GM12891 (cell line): ENCODE data around the gene MACC1.
"Not testable (repeated sequence)": the region's sequence is repeated elsewhere in the genome, so short reads cannot be mapped to it uniquely, and the experiment has no call there.

ENCODE experiments used
- POLR2A ChIP-seq: IDR thresholded peaks from 2 replicates; pipeline ENCODE4 v1.6.1; 2011; ENCODE audit warnings: low read depth, low read length, control low read depth
- POLR2AphosphoS5 ChIP-seq: IDR thresholded peaks from 2 replicates; pipeline ENCODE4 v1.6.1; 2011; ENCODE audit warnings: low read depth, low read length, control low read depth
- POU2F2 ChIP-seq: IDR thresholded peaks from 2 replicates; pipeline ENCODE4 v1.6.1; 2011; ENCODE audit warnings: low read depth, mild to moderate bottlenecking, control low read depth, low read length, moderate library complexity
- SPI1 ChIP-seq: IDR thresholded peaks from 2 replicates; pipeline ENCODE4 v1.6.1; 2011; ENCODE audit warnings: low read depth, low read length, control low read depth
- TAF1 ChIP-seq: IDR thresholded peaks from 2 replicates; pipeline ENCODE4 v1.6.1; 2011; ENCODE audit warnings: low read depth, low read length, control low read depth

DNA sequence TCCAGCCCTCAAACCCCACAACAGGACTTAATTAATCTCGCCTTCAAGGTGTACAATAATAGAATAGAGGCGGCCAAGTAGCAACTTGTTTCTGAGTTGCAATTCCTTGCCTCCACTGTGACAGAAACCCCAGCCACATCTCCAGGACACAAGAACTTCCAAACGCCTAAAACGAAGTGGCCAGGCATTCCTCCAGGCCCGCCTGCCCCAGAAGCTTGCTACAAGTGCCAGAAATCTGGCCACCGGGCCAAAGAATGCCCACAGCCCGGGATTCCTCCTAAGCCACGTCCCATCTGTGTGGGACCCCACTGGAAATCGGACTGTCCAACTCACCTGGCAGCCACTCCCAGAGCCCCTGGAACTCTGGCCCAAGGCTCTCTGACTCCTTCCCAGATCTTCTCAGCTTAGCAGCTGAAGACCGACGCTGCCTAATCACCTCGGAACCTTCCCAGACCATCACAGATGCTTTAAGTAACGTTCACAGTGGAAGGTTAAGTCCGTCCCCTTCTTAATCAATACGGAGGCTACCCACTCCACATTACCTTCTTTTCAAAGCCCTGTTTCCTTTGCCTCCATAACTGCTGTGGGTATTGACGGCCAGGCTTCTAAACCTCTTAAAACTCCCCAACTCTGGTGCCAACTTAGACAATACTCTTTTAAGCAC is 94.4 kb downstream of the MACC1 start:
- TF ChIP-seq POLR2AphosphoS5, TAF1, SPI1, POLR2A, POU2F2: not testable (repeated sequence)
